ENCODE results near the gene IGSF3.

DNA sequence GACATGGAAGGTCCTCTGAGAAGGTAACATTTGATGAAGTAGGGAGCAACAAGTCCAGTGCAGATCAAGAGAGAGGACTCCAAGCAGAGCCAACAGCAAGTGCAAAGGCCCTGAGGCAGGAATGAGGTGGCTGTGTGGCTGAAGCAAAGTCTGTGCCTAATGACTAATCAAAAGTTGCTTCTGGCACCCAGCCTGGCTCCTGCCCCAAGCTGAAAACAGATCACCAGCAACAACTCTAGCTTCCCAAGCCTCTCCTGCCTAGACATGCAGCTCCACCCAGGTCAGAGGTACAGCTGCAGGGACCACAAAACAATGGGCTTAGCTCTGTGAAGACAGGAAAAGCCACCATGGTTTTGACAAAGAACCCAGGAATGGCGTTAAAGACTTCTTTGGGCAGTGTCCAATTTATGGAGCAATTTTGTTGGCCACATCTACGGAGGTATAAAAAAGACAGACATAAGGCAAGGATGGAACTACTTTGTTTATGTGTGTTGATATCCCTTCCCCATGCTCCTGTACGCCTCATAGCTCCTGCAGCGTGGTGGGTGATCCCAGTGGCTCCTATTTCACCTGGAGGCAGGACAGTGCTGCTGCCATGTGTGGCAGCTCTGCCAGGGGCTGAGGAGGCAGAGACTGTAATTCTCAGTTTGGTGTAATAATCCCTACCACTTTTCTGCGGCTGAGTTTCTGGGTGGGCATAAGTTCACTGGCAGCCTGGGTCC, 26.4 kb upstream of the IGSF3 start:
- TF ChIP-seq CREB1 (CRISPR knock-in tag; IDR thresholded peaks at IDR 0.05; ENCODE audit: low read depth) (no peak), EZH2 (IDR thresholded peaks at IDR 0.05; ENCODE audit: low read depth, unreplicated experiment) (no peak), CTCF (conservative IDR thresholded peaks at IDR 0.05; ENCODE audit: low read depth in 2 of 2) (no peak), STAT1 (IDR thresholded peaks at IDR 0.05; ENCODE audit: unreplicated experiment) (no peak), POLR2AphosphoS5 (IDR thresholded peaks at IDR 0.05; ENCODE audit: low read depth) (no peak), ZNF331 (CRISPR knock-in tag; IDR thresholded peaks at IDR 0.05; ENCODE audit: low read depth) (no peak), EZH2phosphoT487 (IDR thresholded peaks at IDR 0.05; ENCODE audit: unreplicated experiment) (no peak), JUNB (IDR thresholded peaks at IDR 0.05; ENCODE audit: unreplicated experiment) (no peak), ZNF462 (CRISPR knock-in tag; IDR thresholded peaks at IDR 0.05) (no peak), NANOG (IDR thresholded peaks at IDR 0.05; ENCODE audit: borderline replicate concordance) (no peak), ZNF114 (CRISPR knock-in tag; IDR thresholded peaks at IDR 0.05) (no peak)
- TF ChIP-seq, protein P1, sequence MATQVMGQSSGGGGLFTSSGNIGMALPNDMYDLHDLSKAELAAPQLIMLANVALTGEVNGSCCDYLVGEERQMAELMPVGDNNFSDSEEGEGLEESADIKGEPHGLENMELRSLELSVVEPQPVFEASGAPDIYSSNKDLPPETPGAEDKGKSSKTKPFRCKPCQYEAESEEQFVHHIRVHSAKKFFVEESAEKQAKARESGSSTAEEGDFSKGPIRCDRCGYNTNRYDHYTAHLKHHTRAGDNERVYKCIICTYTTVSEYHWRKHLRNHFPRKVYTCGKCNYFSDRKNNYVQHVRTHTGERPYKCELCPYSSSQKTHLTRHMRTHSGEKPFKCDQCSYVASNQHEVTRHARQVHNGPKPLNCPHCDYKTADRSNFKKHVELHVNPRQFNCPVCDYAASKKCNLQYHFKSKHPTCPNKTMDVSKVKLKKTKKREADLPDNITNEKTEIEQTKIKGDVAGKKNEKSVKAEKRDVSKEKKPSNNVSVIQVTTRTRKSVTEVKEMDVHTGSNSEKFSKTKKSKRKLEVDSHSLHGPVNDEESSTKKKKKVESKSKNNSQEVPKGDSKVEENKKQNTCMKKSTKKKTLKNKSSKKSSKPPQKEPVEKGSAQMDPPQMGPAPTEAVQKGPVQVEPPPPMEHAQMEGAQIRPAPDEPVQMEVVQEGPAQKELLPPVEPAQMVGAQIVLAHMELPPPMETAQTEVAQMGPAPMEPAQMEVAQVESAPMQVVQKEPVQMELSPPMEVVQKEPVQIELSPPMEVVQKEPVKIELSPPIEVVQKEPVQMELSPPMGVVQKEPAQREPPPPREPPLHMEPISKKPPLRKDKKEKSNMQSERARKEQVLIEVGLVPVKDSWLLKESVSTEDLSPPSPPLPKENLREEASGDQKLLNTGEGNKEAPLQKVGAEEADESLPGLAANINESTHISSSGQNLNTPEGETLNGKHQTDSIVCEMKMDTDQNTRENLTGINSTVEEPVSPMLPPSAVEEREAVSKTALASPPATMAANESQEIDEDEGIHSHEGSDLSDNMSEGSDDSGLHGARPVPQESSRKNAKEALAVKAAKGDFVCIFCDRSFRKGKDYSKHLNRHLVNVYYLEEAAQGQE (IDR thresholded peaks at IDR 0.05; ENCODE audit: unreplicated experiment) = no peak
- TF ChIP-seq, protein P2, sequence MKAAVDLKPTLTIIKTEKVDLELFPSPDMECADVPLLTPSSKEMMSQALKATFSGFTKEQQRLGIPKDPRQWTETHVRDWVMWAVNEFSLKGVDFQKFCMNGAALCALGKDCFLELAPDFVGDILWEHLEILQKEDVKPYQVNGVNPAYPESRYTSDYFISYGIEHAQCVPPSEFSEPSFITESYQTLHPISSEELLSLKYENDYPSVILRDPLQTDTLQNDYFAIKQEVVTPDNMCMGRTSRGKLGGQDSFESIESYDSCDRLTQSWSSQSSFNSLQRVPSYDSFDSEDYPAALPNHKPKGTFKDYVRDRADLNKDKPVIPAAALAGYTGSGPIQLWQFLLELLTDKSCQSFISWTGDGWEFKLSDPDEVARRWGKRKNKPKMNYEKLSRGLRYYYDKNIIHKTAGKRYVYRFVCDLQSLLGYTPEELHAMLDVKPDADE (IDR thresholded peaks at IDR 0.05) = no peak
